Measurements from ENCODE around the gene TCIRG1. TPM values are rescaled to one million over a fixed set of nuclear protein-coding genes. Genes with fewer than 3 reads are reported as not detected.

Gene TCIRG1
- total RNA-seq, 1 experiment from 2014 or later, result 71.2 TPM

DNA sequence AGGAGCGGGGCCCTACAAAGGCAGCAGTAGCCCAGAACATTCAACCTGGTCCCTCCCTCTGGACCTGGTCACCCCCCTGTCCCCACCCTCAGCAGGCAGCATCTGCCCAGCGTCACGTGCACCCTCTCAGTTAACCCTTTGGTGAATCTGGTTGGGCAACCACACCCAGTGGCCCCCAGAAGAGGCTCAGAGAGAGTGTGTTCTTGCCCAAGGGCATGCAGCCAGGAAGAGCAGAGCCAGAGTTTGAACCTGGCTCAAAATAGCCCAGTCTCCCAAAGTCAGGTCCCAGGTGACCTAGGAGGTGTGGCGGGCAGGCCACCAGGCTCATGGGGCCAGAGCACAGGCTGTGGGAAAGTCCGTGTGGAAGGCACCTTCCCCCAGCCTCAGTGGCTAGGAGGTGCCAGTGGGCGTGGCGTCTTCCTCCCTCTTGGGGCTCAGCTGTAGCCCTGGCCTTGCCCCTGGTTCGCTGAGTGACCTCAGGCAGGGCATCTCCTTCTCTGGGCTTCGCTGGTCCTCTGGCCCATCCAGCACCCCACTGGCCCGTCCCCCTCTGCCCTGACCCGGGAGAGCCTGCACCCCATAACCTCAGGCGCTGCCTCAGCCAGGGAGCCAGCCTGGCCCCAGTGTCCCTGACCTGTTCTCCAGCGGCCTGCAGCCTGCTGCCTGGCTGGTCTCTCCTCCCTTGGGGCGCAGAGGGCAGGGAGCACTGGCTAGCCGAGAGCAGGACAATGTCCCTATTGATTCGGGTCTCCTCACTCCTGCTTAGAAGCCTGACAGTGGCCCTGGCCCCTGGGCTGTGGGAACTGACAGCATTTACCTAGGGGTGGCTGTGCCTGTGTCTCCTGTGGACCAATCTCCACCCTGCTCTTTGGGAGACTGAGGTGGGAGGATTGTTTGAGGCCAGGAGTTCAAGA, 21.7 kb upstream of the TCIRG1 start:
- no peak for DNase-seq (ENCODE audit: low read depth)

DNA sequence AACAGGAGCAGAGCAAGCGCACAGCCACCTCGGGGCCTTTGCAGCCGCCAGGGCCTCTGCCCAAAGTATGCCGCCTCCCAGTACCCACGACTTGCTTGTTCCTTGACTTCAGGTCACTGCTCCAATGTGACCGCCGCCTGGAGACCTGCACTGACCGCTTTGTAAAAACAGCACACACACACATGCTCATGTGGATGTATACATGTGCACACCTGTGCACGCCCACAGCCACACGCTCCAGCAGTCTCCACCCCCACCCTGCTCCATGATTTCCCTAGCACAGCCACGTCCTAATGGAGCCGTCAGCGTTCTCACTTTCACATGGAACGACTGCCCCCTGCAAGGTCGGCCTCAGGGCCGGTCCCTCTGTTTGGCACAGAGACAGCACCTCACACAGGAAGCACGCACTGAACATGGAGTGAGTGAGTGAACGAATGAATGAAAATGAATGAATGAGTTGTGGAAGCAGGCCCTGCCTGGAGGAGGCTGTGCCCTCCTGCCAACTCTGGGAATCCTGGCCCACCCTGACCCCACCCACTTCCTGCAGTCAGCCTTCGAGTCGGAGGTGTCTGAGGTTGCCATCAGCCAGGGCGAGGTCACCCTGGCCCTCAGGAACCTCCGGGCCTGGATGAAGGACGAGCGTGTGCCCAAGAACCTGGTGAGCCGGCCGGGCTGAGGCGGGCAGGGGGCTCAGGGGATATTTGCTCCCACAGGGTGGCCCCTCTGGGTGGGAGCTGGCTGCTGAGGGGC, 20.7 kb upstream of the TCIRG1 start:
- no peak for DNase-seq (ENCODE audit: low read depth)

DNA sequence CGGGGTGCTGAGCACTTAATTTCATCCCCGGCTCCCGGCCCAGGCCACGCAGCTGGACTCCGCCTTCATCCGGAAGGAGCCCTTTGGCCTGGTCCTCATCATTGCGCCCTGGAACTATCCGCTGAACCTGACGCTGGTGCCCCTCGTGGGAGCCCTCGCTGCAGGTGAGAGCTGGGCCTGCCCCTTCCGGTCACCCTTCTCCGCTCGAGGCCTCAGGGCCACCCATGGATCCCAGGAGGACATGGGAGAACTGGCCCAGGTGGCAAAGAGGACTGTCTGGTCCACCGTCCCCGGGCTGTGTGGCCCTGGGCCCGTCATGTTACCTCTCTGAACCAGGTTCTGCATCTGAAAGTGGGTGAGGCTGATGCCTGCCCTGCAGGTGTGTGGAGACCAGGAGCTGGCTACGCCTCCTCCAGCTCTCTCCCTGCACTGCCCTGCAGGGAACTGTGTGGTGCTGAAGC, 20.1 kb upstream of the TCIRG1 start:
- no peak for DNase-seq (ENCODE audit: low read depth)

DNA sequence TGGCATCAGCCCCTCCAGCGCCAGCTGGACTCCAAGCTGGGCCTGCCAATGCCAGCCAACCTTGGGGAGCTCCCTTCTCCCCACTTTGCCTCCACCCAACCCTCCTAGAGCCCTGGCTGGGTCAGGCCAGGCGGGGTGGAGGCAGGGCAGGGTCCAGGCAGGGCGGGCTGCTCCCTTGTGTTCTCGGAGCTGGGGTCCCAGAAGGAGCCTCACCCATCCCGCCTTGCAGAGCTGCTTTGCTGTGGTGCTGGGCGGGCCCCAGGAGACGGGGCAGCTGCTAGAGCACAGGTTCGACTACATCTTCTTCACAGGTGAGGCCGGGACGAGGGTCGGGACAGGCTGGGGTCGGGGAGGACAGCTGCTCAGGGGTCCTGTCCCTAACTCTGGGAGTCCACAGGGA, 19.3 kb upstream of the TCIRG1 start:
- no peak for DNase-seq (ENCODE audit: low read depth)

DNA sequence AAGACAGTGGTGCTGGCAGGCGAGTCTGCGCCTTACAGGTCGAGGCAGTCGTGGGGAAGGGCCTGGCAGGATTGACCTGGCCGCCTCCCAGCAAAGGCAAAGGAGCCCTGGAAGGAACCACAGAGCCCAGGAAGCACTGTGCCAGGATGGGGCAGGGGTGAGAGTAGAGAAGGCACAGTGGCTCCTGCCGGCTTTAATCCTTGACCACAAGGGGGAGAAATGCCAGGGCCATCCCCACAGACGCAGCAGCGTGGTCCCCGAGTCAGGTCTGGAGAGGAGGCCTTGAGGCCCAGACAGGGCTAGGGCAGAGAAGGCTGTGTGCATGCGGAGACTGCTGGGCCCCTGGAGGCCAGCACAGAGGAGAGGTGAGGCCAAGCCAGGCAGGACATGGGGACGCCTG, 18.2 kb upstream of the TCIRG1 start:
- DNase-seq (ENCODE audit: low read depth), result no peak

DNA sequence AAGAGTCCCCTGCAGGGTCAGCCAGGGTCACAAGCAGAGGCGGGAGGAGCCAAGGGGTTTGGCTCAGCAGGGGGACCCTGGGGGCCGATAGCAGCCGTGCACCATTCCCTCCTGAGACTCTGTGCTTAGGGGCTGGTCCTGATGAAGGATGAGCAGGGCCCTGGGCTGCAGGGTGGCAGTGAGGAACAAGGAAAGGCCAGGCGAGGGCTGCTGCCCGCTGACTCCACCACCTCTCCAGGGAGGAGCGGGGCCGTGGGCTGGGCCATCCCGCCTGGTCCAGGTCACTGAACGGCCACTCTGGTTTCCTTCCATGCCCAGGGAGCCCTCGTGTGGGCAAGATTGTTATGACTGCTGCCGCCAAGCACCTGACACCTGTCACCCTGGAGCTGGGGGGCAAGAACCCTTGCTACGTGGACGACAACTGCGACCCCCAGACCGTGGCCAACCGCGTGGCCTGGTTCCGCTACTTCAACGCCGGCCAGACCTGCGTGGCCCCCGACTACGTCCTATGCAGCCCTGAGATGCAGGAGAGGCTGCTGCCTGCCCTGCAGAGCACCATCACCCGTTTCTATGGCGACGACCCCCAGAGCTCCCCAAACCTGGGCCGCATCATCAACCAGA, 17.5 kb upstream of the TCIRG1 start:
- no peak for DNase-seq (ENCODE audit: low read depth)

DNA sequence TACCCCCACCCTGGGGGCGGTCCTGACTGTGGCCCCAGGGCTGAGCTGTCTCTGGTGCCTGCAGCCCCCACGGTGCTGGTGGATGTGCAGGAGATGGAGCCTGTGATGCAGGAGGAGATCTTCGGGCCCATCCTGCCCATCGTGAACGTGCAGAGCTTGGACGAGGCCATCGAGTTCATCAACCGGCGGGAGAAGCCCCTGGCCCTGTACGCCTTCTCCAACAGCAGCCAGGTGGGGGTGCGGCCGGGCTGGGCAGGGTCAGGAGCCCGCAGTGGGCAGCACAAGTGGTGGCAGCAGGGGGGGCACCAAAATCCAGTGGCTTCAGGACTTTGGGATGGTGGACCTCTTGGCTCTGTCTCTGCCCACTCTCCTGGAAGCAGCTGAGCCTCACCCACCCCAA, 16.3 kb upstream of the TCIRG1 start:
- no peak for DNase-seq (ENCODE audit: low read depth)

DNA sequence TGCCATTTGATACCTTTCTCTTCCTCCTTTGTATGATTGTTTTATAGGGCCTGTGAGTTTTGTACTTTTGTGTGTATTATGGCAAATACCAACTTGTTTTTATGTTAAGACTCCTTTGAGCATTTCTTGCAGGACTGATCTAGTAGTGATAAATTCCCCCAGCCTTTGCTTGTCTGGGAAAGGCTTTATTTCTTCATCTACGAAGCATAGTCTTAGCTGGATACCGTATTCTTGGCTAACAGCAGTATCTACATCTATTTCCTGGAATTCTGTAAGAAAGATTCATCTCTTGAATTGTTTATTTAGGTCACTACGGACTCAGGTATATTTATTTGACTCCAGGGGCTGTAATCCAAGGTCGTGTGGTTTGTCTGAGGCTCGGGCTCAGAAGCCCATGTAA, 14.3 kb upstream of the TCIRG1 start:
- no peak for DNase-seq (ENCODE audit: low read depth)

DNA sequence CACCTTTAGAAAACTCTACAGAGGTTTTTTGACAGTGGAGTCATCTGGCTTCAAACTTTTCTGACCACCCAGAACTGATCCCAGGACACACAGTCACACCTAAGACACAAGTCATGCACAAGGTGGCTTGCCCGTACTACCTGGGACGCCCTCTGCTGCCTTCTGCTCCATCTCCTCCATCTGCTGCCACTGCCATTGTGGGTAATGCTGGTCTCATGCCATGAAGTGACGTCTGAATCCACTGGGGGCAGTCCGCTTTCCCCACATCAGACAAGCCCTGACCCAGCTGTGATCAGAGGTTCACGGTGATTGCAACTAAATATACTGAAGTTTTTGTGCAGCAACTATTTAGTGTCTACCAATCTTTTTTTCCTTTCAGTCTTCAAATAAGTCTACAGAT, 13.8 kb upstream of the TCIRG1 start:
- no peak for DNase-seq (ENCODE audit: low read depth)

DNA sequence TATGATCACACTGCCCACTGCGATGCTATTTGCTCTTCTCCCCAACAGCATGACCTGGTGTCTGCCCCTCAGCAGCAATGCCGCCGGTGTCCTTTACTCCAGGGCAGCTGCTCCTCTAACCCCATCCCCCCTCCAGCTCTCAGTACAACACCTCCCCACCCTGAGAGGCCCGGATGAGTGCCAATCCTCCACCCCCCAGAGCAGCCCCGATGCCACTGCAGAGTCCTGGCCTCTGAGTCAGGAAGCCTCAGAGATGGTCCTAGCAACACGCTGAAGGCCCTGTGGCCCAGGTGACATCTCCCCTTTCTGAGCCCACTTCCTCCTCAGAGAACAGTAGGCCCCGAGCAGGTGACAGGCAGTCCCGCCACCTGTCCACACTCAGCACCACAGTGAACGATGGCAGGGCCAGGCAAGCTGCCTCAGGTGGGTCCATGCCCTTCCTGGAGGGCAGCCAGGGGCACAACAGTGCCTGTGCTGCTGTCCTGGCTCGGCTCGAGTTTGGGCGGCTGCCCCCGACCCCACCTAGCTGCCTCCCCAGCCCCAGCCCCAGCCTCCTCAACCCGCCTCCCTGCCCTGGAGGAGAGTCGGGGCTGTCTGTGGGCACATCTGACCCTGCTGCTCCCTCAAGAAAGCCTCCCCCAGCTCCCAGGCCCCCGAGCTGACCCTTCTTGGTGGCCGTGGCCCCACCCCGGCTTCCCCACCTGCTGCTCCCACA, 12.3 kb upstream of the TCIRG1 start:
- DNase-seq (ENCODE audit: low read depth), result no peak

DNA sequence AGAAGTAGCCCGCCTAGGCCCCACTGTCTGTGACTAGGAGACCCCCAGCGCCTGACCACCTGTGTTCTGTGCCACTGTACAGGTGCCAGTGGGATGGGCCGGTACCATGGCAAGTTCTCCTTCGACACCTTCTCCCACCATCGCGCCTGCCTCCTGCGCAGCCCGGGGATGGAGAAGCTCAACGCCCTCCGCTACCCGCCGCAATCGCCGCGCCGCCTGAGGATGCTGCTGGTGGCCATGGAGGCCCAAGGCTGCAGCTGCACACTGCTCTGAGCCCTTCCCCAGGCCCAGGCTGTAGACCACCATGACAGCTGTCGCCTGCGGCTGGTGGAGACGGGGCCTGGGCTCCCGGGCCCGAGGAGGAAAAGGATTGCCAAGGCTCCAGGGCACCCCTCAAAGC, 11.2 kb upstream of the TCIRG1 start:
- no peak for DNase-seq (ENCODE audit: low read depth)

DNA sequence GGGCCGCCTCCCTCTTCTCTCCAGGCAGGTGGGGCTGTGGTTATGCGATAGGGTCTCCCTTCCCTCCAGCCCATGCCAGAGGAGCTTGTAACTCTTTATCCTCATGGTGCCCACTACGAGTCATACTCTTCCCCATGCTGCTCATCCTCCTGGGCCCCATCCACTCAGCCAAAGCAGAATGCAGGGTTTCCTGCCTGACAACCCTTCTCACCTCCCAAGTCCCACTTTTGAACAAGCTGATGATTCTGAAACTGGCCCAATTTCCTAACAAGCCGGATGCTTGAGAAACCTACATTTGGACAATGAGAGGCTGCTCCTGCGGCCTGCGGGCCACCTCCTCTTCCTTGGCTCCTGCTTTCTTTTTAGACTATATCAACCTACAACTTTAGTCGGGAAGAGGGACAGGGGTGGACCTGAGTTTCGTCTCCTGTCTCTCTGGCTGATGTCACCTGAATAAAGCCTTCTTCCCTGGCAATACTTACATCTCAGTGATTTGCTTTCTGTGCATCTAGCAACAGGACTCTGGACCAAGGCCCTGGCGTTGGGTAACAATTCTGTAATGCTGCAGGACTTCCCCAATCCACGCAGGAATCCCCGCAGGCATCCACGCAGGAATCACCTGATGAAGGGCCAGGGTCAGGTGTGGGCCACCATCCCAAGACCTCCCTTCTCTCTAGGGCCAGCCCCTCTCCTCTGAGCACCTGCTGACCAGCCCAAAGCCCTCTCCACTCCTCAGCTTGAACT, 9.9 kb upstream of the TCIRG1 start:
- peak; percentile 59 for DNase-seq (ENCODE audit: low read depth)

DNA sequence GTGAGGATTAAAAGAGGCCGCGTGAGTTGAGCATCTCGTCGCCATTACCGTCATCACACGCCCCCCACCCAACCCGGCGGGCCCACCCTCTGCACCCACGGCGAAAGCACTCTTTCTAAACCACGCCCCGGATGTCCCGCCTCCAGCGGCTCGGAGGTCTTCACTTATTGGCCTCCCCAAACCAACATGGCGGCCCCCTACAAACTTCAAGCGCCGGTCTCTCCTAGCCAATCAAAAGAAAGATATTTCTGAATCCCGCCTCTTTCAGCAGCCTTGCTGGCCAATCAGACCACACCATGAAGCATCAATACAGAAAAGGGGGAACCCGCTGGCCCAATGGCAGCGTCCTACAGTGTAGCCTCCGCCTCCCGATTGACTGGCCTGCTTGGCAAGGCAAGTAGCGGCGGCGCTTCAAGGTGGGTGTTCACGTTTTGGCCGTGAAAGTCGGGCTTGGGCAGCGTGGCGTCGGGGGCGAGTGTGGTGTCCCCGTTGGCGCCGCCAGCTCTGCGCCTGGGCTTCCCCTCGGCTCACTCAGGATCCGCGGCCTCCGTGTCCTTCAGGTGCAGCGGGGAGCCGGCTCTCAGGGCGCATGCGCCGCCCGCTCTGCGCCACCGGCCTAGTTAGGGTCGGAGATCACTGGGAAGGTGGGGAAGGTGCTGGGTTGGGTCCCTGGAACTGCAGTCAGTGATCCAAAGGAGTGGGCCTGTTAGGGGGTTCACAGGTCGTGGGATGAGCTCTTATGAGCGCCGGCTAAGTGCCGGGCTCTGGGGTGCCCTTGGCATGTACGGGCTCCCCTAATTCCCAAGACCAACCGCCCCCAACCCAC, 8.3 kb upstream of the TCIRG1 start, which contains the start of gene NDUFS8:
NDUFS8 (plus strand) TSS at position 364 of the 826 bp plus-strand sequence. CDS start 1,471 bp downstream, outside the sequence.
- DNase-seq (ENCODE audit: low read depth), result peak; percentile 99

DNA sequence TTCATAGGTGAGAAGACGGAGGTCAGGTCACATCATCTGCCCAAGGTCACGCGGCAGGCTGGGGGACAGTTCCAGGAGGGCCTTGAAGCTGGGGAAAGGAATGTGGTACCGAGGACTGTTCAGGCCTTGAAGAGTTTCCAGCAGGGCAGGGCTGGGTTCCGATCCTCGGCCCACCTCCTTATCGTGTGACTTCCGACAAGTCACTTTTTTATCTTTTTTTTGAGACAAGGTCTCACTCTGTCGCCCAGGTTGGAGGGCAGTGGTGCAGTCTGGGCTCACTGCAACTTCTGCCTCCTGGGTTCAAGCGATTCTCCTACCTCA, 7.7 kb upstream of the TCIRG1 start:
- no peak for DNase-seq (ENCODE audit: low read depth)

DNA sequence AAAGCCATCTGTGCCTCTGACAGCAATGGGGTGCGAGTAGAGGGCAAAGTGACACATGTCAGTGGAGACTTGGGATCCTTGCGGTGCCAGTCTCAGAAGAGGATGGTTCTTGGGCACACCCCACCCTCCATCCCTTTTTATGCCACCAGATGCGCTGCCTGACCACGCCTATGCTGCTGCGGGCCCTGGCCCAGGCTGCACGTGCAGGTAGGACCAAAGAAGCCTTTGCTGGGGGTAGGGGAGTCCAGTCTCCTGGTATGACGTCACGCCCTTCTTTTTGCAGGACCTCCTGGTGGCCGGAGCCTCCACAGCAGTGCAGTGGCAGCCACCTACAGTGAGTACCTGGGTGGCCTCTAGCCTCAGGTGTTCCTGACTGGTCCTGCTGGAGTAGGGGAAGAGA, 6.8 kb upstream of the TCIRG1 start:
- DNase-seq (ENCODE audit: low read depth), result no peak

DNA sequence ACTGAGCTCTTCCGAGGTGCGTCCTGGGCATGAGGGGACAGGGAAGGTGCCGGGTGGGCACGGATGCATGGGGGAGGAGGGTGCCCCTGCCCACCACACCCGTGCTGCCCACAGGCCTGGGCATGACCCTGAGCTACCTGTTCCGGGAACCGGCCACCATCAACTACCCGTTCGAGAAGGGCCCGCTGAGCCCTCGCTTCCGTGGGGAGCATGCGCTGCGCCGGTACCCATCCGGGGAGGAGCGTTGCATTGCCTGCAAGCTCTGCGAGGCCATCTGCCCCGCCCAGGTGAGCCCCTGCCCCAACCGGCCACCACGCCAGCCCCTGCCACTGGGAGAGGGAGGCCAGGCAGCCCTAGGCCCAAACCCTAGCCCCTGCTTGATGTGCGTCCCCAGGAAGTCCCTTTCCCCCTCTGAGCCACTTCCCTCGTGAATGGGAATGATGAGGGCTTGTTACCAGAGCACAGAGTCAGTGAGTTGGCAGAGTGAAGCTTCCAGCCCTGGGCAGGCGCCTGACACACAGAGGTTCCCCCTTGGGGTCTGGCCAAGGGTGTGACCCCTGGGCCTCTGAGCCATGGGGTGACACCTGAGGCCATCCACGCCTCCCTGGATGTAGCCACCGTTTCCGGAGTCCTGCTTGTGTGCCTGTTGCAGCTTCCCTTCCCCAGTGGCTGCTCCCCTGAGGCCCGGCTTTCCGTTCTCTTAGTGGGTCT, 5.7 kb upstream of the TCIRG1 start:
- DNase-seq (ENCODE audit: low read depth), result no peak

DNA sequence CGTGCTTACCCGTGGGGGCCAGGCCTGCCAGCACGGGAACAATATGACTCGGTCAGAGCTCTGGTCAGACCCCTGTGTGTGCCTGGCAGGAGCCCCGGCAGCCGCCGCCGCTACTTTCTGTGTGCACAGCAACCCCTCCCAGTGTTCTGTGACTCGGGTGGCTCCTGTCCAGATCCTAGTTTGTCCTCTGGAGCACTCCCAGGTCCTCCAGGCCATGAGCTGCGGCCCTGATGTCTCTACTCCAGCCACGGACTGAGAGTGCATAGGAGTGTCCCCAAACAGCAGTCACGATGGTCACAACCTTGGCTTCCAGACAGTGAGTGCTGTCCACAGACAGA, 5.1 kb upstream of the TCIRG1 start:
- no peak for DNase-seq (ENCODE audit: low read depth)

DNA sequence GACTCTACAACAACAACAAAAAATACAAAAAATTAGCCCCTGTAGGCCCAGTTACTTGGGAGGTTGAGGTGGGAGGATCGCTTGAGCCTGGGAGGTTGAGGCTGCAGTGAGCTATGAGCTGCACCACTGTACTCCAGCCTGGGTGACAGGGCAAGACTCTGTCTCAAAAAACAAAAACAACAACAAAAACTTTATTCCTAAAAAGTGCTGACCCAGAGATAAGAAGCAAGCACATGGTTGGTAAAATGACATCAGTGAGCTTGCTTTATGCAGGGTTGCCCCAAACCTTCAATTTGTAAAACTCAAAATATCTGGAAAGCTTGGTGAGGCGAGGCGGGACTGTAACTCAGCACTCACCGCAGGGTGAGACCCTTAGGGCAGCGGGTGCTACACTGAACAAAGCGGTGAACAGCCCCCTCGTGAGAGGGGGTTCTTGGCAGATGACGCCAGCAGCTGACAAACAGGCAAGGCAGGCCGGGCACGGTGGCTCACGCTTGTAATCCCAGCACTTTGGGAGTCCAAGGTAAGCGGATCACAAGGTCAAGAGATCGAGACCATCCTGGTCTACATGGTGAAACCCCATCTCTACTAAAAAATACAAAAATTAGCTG, 3.5 kb upstream of the TCIRG1 start:
- DNase-seq (ENCODE audit: low read depth), result no peak

DNA sequence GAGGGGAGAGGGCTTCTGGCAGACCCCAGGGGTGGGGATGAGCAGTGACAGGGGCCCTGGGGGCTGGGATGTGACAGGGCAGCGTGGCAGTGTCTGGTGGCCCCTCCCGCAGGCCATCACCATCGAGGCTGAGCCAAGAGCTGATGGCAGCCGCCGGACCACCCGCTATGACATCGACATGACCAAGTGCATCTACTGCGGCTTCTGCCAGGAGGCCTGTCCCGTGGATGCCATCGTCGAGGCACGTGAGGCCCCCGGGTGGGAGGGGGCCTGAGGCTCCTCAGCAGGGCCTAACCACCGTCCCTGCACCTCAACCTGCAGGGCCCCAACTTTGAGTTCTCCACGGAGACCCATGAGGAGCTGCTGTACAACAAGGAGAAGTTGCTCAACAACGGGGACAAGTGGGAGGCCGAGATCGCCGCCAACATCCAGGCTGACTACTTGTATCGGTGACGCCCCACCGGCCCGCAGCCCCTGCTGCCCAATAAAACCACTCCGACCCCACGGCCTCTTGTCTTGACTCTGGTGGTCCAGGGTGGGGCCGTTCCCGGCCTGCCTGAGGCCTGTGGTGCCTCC, 2.6 kb upstream of the TCIRG1 start:
- DNase-seq (ENCODE audit: low read depth), result no peak

Measured in LHCN-M2 (cell line).